Measurements from ENCODE around the gene CCN5.

The CCN5 gene

DNA sequence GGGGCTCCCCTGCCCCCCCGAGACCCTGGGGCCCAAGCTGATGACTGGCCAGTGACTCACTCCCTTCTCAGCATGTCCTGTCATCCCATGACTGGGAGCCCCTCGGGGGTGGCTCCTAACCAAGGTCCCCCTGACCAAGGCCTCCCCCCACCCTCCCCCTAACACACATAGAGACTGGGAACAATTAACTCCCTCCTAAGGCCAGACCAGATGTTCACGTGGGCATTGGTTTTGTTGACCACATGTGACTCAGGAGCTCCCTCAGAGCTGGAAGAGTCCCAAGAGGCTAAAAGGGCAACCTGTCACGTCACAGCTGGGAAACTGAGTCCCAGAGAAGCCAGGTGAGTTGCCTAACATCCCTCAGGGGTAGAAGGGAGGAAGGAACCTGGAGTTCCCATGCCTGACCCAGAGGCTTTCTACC is 10.6 kb upstream of the CCN5 start:
- H2AFZ ChIP-seq (ENCODE audit: low read length, unreplicated experiment): no peak overlapping the region
- no peaks in the 10 kb centered on the region for H3K36me3 ChIP-seq (ENCODE audit: insufficient read depth, low read length)
- H3K27ac ChIP-seq (ENCODE audit: low read depth, low read length): peak overlapping the region; percentile 44; the same call in 1 of the 2 replicates
- H3K4me3 ChIP-seq (ENCODE audit: low read depth, low read length): no peak overlapping the region
- no peaks in the 10 kb centered on the region for H3K79me2 ChIP-seq (ENCODE audit: control insufficient read depth, insufficient read depth, low read length, unreplicated experiment)
- H3K27me3 ChIP-seq (ENCODE audit: insufficient read depth, low read length): no peaks in the 10 kb centered on the region
- peaks cover 57% of the 10 kb centered on the region for H3K4me1 ChIP-seq (ENCODE audit: control insufficient read depth, insufficient read depth, low read length, unreplicated experiment)

- Histone ChIP-seq H3K4me3 (ENCODE audit: low read depth, low read length) (no peak overlapping the region), H3K27me3 (ENCODE audit: insufficient read depth, low read length) (no peaks in the 10 kb centered on the region), H3K79me2 (ENCODE audit: control insufficient read depth, insufficient read depth, low read length, unreplicated experiment) (no peaks in the 10 kb centered on the region), H2AFZ (ENCODE audit: low read length, unreplicated experiment) (no peak overlapping the region), H3K4me1 (ENCODE audit: control insufficient read depth, insufficient read depth, low read length, unreplicated experiment) (peaks cover 57% of the 10 kb centered on the region), H3K27ac (ENCODE audit: low read depth, low read length) (peak overlapping the region; percentile 44; the same call in 1 of the 2 replicates), H3K36me3 (ENCODE audit: insufficient read depth, low read length) (no peaks in the 10 kb centered on the region)
These were observed 9.6 kb upstream of the CCN5 start for GRCh38 chr20:44705364-44706094.

DNA sequence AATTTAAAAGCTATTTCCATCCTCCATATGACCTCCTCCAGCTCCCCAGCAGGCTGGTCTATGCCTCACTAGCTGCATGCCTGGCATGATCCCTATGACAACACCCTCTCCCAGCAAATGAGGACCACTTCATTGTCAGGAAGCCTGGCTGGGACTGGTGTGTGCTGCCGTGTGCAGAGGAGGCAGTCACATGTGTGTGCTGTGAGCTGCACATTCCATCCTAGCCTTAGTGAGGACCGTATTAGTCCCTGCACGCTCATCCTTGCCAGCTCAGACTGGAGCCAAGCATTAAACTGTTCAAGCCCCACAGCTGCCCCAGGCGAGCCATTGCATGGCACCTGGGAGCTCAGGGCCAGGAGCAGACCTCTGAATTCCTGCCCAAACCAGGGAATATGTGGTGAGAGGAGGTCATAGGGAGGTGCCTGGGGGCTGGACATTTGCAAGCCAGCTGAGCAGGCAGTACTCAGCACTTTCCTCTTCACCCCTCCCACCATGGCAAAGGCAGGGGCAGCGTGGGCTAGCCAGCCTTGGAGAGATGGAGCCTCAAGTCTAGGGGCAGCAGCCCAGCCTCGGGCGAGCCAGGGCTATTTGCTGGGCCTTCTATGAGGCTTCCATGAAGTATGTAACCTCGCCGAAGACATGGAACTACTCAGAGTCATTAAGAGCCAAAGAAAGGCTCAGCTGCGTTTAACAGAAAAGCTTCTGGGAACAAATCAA is 8.7 kb upstream of the CCN5 start:
- no peak overlapping the region for H3K4me3 ChIP-seq (ENCODE audit: low read depth, low read length)
- no peaks in the 10 kb centered on the region for H3K27me3 ChIP-seq (ENCODE audit: insufficient read depth, low read length)
- no peak overlapping the region for H3K27ac ChIP-seq (ENCODE audit: low read depth, low read length)
- no peaks in the 10 kb centered on the region for H3K79me2 ChIP-seq (ENCODE audit: control insufficient read depth, insufficient read depth, low read length, unreplicated experiment)
- H2AFZ ChIP-seq (ENCODE audit: low read length, unreplicated experiment): peak overlapping the region; percentile 11
- peaks cover 49% of the 10 kb centered on the region for H3K4me1 ChIP-seq (ENCODE audit: control insufficient read depth, insufficient read depth, low read length, unreplicated experiment)
- no peaks in the 10 kb centered on the region for H3K36me3 ChIP-seq (ENCODE audit: insufficient read depth, low read length)

DNA sequence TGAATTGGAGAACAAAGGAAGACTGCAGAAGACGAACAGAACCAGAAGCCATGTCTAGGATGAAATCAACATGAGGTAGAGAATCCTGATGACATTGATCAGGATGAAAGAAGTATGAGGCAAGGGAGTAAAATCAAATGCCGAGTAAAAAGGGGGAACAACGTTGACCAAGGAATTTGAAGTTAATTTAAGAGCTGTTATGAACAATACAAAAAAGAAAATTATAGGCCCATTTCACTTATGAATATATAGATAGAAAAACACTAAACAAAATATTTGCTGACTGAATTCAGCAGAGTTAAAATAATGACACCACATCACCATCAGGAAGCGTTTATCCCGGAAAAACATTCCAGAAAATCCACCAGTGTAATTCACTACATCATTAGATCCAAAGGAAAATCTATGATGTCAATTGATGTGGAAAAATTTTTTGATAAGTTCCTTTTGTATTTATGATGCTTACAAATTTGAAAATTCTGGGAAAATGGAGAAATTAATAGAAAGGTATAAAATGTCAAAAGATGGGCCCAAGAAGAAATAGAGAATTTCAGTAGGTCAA is 8.1 kb upstream of the CCN5 start:
- Histone ChIP-seq H3K27me3 (ENCODE audit: insufficient read depth, low read length) (no peaks in the 10 kb centered on the region), H3K4me1 (ENCODE audit: control insufficient read depth, insufficient read depth, low read length, unreplicated experiment) (peaks cover 44% of the 10 kb centered on the region), H3K4me3 (ENCODE audit: low read depth, low read length) (no peak overlapping the region), H3K36me3 (ENCODE audit: insufficient read depth, low read length) (no peaks in the 10 kb centered on the region), H3K79me2 (ENCODE audit: control insufficient read depth, insufficient read depth, low read length, unreplicated experiment) (no peaks in the 10 kb centered on the region), H3K27ac (ENCODE audit: low read depth, low read length) (no peak overlapping the region), H2AFZ (ENCODE audit: low read length, unreplicated experiment) (peak overlapping the region; percentile 11)

DNA sequence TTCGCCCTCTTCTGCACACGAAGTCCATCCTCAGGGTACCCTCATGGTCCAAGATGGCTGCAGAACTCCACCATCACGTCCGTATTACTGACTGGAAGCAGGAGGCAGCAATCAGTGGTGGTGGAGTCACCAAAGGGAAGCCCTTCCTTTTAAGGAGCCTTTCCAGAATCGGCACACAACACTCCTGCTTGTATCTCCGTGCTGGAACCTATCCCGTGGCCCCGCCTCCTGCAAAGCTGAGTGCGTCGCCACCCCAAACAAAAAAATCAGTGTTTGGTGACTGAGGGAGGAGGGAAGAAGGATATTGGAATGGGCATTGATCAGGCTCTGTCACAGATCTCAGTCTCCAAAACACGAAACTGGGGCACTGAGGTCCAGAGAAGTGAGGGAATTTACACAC is 5.8 kb upstream of the CCN5 start:
- Histone ChIP-seq H3K36me3 (ENCODE audit: insufficient read depth, low read length) (no peaks in the 10 kb centered on the region), H2AFZ (ENCODE audit: low read length, unreplicated experiment) (no peak overlapping the region), H3K27me3 (ENCODE audit: insufficient read depth, low read length) (no peaks in the 10 kb centered on the region), H3K4me1 (ENCODE audit: control insufficient read depth, insufficient read depth, low read length, unreplicated experiment) (peaks cover 30% of the 10 kb centered on the region), H3K4me3 (ENCODE audit: low read depth, low read length) (no peak overlapping the region), H3K79me2 (ENCODE audit: control insufficient read depth, insufficient read depth, low read length, unreplicated experiment) (no peaks in the 10 kb centered on the region), H3K27ac (ENCODE audit: low read depth, low read length) (no peak overlapping the region)

- H3K4me1 ChIP-seq (ENCODE audit: control insufficient read depth, insufficient read depth, low read length, unreplicated experiment): peaks cover 29% of the 10 kb centered on the region
- H3K4me3 ChIP-seq (ENCODE audit: low read depth, low read length): no peak overlapping the region
- H3K36me3 ChIP-seq (ENCODE audit: insufficient read depth, low read length): no peaks in the 10 kb centered on the region
- no peaks in the 10 kb centered on the region for H3K79me2 ChIP-seq (ENCODE audit: control insufficient read depth, insufficient read depth, low read length, unreplicated experiment)
- H3K27me3 ChIP-seq (ENCODE audit: insufficient read depth, low read length): no peaks in the 10 kb centered on the region
- no peak overlapping the region for H2AFZ ChIP-seq (ENCODE audit: low read length, unreplicated experiment)
- H3K27ac ChIP-seq (ENCODE audit: low read depth, low read length): no peak overlapping the region
These were observed 5.4 kb upstream of the CCN5 start for GRCh38 chr20:44709797-44710196.

GRCh38 chr20:44711237-44711636 is 3.9 kb upstream of the CCN5 start:
- Histone ChIP-seq H3K36me3 (ENCODE audit: insufficient read depth, low read length) (no peaks in the 10 kb centered on the region), H3K4me3 (ENCODE audit: low read depth, low read length) (no peak overlapping the region), H3K27me3 (ENCODE audit: insufficient read depth, low read length) (no peaks in the 10 kb centered on the region), H2AFZ (ENCODE audit: low read length, unreplicated experiment) (no peak overlapping the region), H3K4me1 (ENCODE audit: control insufficient read depth, insufficient read depth, low read length, unreplicated experiment) (peaks cover 34% of the 10 kb centered on the region), H3K27ac (ENCODE audit: low read depth, low read length) (no peak overlapping the region), H3K79me2 (ENCODE audit: control insufficient read depth, insufficient read depth, low read length, unreplicated experiment) (no peaks in the 10 kb centered on the region)

DNA sequence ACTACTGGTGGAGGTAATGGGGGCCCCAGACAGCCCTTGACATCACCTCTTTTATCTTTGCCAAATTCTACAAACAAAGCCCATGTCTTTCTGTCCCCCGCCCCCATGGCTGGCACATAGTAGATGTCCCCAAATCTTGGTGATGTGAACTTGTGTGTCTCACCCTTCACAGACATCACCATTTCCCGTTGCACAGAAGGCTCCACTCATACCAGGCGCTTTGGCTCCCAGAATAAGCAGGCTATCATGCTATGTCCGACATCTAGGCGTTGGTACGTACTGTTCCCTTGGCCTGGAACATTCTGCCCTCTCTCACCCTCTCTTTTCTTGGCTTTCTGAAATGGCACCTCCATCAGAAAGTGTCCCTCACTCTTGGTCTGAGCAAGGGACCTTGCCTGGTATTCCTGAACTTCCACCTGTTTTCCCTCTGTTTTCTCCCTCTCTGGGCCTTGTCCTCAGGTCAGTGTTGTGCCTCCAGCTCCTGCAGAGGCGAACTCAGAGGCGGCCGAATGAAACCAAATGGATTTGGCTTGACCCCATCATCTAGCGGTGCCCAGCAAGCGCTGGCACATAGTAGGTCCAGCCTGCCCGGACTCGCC is 968 bp upstream of the CCN5 start:
- Histone ChIP-seq H2AFZ (ENCODE audit: low read length, unreplicated experiment) (no peak overlapping the region), H3K36me3 (ENCODE audit: insufficient read depth, low read length) (no peaks in the 10 kb centered on the region), H3K4me1 (ENCODE audit: control insufficient read depth, insufficient read depth, low read length, unreplicated experiment) (peaks cover 30% of the 10 kb centered on the region), H3K4me3 (ENCODE audit: low read depth, low read length) (no peak overlapping the region), H3K27ac (ENCODE audit: low read depth, low read length) (peak overlapping the region; percentile 16; the same call in 1 of the 2 replicates), H3K27me3 (ENCODE audit: insufficient read depth, low read length) (no peaks in the 10 kb centered on the region), H3K79me2 (ENCODE audit: control insufficient read depth, insufficient read depth, low read length, unreplicated experiment) (no peaks in the 10 kb centered on the region)

DNA sequence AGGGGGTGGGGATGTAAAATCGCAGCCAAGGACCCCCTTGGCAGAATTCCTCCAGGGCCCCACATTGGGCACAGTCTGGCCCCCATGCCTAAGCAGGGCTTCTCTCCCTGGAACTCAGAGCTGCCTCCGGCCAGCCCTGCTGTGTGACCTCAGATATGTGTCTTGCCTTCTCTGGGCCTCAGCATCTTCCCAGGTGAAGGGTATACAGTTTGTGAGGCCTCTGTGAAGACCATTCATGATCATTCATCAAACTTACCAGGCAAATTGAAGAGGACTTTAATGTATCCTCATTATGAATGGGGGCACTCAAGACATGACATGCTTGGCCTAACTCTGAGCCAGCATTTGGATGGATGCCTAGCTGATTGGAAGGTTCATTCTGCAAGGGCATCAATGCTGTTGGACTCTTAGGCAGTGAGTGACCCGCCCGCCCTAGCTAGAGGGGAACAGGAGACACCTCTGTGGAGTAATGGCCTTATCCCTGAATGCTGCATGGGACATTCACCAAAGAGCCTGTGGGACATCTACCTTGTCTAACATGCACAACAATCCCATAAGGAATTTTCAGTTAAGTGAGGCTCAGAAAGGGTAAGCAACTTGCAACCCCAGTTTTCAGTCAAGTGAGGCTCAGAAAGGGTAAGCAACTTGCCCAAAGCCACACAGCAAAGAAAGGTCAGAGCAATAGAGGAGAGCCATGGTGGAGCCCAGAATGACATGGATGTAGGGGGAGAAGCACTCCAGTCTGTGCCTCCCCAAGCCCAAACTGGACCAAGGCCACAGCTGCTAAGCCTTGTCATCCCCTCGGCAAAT is 535 bp downstream of the CCN5 start:
- H3K36me3 ChIP-seq (ENCODE audit: insufficient read depth, low read length): no peaks in the 10 kb centered on the region
- H2AFZ ChIP-seq (ENCODE audit: low read length, unreplicated experiment): no peak overlapping the region
- no peak overlapping the region for H3K4me3 ChIP-seq (ENCODE audit: low read depth, low read length)
- no peak overlapping the region for H3K27ac ChIP-seq (ENCODE audit: low read depth, low read length)
- H3K27me3 ChIP-seq (ENCODE audit: insufficient read depth, low read length): no peaks in the 10 kb centered on the region
- no peaks in the 10 kb centered on the region for H3K79me2 ChIP-seq (ENCODE audit: control insufficient read depth, insufficient read depth, low read length, unreplicated experiment)
- peaks cover 42% of the 10 kb centered on the region for H3K4me1 ChIP-seq (ENCODE audit: control insufficient read depth, insufficient read depth, low read length, unreplicated experiment)
